Colon (tissue), 2 donors: ENCODE results near the gene SAMD10.
"Not testable (repeated sequence)": the region's sequence is repeated elsewhere in the genome, so short reads cannot be mapped to it uniquely, and the experiment has no call there.

ENCODE experiments used
- FAIRE-seq: peaks from 2 replicates; lab custom pipeline; 2012; peaks lifted over from hg19 to GRCh38; lab: Jason Lieb, UNC
- donor health status: control.
- donor health status: control.

Gene SAMD10

DNA sequence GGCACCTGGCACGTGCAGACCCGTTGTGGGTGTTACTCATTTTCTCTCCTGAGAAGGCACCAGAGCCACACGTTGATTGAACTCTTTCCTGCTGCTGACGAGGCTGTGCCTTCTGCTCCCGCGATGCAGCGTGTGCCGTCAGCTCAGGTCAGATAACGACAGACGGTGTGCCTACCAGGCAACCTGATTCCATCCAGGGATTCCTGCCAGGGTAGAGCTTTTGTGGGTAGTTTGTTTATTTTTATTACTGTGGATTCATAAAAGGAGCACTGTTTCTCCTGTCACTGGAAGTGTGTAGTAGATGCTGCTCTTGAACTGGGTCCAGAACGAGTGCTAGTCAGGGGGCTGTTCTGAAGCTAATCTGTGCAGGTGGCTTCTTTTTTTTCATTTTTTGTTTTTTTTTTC is 22.2 kb upstream of the SAMD10 start:
- FAIRE-seq, result no peak

GRCh38 chr20:64000906-64001305 is 21.5 kb upstream of the SAMD10 start:
- no peak for FAIRE-seq

DNA sequence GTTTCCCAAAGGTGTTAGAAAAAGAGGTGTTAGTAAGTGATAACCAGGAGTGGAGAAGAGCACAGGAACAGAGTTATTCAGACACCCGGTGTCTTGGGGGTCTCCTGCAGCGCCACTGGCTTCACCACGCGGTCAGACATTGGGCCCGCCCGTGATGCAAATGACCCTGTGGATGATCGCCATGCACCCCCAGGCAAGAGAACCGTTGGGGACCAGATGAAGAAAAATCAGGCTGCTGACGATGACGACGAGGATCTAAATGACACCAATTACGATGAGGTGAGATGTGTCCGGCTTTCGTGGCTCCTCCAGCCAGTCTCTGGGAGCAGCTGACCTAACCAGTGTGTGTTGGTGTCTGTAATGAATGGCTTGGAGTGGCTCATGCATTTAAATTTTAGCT is 3.5 kb upstream of the SAMD10 start:
- no peak for FAIRE-seq

DNA sequence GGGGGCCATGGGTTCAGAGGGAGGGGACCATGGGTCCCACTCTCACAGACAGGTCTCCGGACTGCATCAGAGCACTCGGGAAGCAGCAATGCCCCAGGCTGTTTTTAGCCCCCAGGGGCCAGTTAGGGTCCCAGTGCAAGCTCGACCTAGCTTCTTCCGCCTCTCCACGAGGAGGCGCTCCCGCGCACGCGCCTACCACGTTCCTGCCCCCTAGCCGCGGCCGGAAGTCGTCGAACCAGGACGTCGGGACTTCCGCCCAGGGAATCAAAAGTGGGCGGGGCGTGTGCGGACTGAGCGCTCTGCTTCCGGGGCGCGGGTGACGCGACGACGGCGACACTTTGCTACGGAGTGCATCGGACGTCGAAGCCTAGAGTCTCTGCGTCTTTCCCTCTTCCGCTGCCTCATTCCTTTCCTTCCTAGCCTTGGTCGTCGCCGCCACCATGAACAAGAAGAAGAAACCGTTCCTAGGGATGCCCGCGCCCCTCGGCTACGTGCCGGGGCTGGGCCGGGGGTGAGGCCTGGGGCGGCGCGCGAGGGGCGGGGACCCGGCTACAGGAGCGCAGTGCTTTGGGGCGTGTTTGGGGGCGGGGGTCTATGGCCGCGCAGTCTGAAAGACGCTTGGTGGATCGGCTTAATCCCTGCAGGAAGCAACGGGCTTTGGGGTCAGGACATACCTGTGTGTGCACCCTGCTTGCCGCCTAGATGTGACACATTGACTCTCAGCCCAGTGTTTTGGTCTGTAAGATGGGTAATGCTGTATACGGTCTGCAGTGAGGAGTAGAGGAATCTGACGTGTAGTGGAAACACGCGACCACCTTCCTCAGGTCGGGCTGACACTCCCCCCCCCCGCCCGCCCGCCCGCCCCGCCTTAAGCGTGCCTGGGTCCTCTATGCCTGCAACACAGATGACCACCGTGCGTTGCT is 1.6 kb upstream of the SAMD10 start, which contains the start of gene PRPF6:
TSS of gene PRPF6 (plus strand) at position 327 of the 923 bp plus-strand sequence. CDS start at position 441, 114 bp downstream.
- FAIRE-seq, result no peak

DNA sequence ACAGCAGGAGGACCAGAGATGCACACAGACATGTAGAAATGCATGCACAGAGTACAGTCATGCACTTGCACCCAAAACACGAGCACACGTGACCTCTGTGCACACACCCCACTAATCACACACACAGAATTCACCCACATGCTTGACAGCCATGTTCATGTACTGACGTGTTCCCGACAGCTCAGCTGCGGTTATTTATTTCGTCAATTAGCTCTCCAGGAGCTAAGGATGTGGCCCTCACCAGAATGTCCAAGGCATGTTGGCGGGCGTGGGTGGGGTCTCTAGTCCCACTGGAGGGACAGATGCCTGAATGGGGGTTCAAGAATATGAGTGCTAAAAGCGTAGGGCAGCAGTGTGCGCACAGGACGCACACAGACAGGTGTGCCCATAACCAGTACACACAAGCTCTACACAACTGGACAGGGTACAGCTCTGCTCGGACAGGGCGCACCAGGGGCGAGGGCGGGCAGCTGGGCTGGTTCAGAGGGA is 919 bp upstream of the SAMD10 start:
- FAIRE-seq, result no peak

DNA sequence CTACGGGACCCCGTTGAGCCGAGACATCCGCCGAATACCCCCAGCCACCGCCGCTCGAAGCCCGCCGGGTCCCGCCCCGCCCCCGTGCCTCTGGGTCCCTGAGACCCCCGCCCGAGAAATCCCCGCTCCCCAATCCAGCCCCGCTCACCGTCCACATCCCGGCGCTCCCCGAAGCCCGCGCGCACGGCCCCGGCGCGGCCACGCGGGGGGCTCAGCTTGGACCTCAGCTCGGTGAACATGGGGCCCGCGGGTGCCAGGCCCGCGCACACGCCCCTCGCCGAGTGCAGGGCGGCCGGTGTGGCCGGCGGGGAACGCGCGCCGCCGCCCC is 249 bp downstream of the SAMD10 start:
- FAIRE-seq, result no peak

DNA sequence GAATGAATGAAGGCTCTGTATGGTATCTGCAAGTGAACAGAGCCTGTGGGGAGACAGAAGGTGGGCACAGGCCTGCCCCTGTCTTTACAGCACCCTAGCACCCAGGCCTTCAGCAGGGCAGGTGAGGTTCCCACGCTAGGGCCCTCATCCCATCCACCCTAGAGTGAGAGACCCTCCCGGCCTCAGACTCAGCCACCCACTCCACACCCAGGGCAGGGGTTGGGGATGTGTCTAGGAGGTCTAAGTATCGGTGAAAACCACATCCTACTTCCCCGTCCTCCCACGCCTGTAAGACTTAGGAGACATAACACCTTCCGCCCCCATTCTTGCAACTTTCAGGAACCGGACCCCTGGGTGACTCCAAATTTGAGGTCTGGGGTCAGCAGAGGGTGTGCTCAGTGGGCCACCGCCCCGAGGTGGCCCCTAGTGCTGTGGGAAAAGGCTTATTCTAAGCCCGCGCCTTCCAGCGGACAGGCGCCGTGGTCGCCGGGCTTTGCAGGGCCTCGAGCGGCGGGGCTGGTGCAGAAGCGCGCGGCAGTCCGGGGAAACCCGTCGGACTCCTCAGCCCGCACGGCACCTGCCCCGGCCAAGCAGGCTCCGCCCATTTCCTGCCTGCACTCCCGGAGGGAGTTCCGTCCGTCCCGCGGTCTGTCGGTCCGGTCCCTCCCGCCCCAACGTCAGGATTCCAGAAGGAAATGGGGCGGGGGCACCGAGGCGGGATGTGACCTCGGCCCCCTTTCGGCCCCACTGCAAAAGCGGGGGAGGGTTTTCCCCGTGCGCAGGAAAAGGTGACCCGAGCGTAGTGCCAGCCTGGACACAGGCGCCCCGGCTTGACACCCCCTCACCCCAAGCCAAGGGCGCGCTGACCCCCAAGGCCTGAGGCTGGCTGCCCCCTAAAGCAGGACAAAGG is 868 bp downstream of the SAMD10 start:
- no peak for FAIRE-seq

DNA sequence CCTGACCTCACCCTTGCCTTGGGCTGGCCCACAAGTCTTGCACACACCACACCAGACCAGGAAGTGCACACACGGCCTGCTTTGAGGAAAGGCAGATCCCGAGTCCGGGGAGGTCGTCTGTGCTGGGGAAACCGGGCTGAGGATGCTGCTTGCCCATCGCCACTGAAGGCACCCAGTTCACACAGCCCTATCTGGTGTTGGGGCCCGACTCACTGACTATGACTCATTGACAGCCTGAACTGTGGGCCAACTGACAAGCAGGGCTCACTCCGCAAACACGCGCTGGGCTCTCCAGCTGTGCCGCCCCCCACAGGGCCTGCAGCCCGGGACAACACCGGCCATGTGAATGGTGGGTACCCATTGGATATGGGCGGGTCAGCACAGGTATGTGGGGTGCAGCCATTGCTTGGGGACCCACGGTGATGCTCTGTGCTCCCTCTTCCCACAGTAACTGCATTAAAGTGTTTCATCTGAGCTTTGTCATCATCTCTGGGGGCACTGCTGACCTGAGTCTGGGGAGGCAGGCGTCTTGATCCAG is 1.6 kb downstream of the SAMD10 start:
- FAIRE-seq, result no peak

- no peak for FAIRE-seq
Observed at GRCh38 chr20:63976980-63977738, 2.3 kb downstream of the SAMD10 start.

GRCh38 chr20:63976511-63976910 is 2.9 kb downstream of the SAMD10 start:
- not testable (repeated sequence) for FAIRE-seq

- FAIRE-seq, result no peak
Observed at GRCh38 chr20:63974402-63975200, 4.8 kb downstream of the SAMD10 start.

DNA sequence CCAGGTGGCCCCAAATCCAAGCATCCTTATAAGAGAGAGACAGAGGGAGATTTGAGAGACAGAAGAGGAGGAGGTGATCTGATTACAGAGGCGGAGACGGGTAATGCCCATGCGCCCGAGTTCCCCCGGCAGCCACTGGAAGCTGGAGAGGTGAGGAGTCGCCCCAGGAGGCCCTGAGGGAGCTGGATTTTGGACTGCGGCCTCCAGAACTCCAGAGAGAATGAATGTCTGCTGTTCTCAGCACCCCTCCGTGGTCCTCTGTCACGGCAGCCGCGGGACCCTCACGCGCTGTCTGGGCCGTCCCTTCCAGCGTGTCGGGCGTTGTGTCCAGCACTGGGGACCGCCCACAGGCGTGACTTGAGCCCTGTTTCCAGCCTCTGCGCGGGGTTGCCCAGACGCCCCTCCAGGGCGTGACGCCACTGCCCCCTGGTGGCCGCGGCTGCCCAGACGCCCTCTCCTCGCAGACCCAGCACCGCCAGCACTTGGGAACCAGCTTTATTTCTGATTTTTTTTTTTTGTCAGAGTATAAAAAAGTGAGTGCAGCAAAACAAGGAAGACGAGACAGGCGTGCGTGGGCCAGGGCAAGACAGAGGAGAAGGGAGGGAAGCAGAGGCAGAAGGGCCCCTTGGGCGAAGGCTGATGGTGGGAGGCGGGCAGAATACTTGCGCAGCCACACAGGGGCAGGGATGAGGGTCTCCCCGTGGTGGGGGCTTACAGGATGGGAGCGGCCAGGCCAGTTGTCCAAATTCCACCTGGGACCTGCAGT is 5.6 kb downstream of the SAMD10 start:
- no peak for FAIRE-seq

DNA sequence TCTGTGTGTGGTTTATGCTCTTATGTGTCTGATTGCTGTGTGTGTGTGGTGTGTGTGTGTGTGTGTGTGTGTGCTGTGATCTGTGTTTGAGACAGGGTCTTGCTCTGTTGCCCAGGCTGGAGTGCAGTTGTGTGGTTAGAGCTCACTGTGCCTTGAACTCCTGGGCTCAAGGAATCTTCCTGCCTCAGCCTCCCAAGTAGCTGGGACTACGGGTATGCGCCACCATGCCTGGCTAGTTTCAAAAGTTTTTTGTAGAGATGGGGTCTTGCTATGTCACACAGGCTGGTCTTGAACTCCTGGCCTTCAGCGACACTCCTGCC is 6.3 kb downstream of the SAMD10 start:
- no peak for FAIRE-seq

GRCh38 chr20:63972312-63973159 is 6.9 kb downstream of the SAMD10 start:
- no peak for FAIRE-seq

GRCh38 chr20:63971960-63972311 is 7.5 kb downstream of the SAMD10 start:
- FAIRE-seq, result not testable (repeated sequence)

GRCh38 chr20:63970714-63971431 is 8.6 kb downstream of the SAMD10 start:
- FAIRE-seq, result no peak

- FAIRE-seq, result no peak
Observed at GRCh38 chr20:63969838-63970713, 9.4 kb downstream of the SAMD10 start, which contains the start of gene ZNF512B. TSS of gene ZNF512B (minus strand) at chr20:63969930. CDS start at chr20:63967950, 1,980 bp downstream.
